ENCODE data around the gene ILF3. TPM values are rescaled to one million over a fixed set of nuclear protein-coding genes. Genes with fewer than 3 reads are reported as not detected.

ILF3 gene
- total RNA-seq, 1 experiment from 2014 or later: 430 TPM

GRCh38 chr19:10611907-10612306 lies 42.2 kb upstream of the ILF3 start:
- peaks cover 9 to 21% of the 10 kb centered on the region in 2 experiments for H3K4me1 ChIP-seq (ENCODE audit: control insufficient read depth in 1 of 2, insufficient read depth in 2 of 2, low read length in 2 of 2)
- no peaks in the 10 kb centered on the region for H3K9me3 ChIP-seq (ENCODE audit: control insufficient read depth in 1 of 2, insufficient read depth in 1 of 2, low read depth in 1 of 2, low read length in 2 of 2)
- BruUV-seq (replicated peaks): no TSS peak
- no peaks in the 10 kb centered on the region for H4K20me1 ChIP-seq (ENCODE audit: insufficient read depth)
- H3K4me3 ChIP-seq (replicated peaks in 1 of 2; ENCODE audit: low read depth in 1 of 2, low read length in 2 of 2): no peak overlapping the region
- no peaks in the 10 kb centered on the region for H3K79me2 ChIP-seq (ENCODE audit: insufficient read depth, low read length)
- no peak overlapping the region for H3K9ac ChIP-seq (ENCODE audit: low read length)
- H3K4me2 ChIP-seq (ENCODE audit: low read length): no peak overlapping the region
- H3K27me3 ChIP-seq (ENCODE audit: insufficient read depth, low read length): no peaks in the 10 kb centered on the region
- no peak overlapping the region for H2AFZ ChIP-seq (ENCODE audit: low read depth, low read length, poor library complexity, severe bottlenecking)
- no peak for DNase-seq (ENCODE audit: low read depth, low spot score)
- POLR2A ChIA-PET: no interaction called here
- no peak for ATAC-seq
- intact Hi-C loops (cut with micrococcal nuclease): no loop called here
- H3K9me2 ChIP-seq (ENCODE audit: insufficient read depth): no peaks in the 10 kb centered on the region
- CTCF ChIA-PET: no interaction called here
- no peak overlapping the region for H3K27ac ChIP-seq (ENCODE audit: low read depth, low read length)
- no peaks in the 10 kb centered on the region for H3K36me3 ChIP-seq (ENCODE audit: control insufficient read depth in 1 of 2, insufficient read depth in 2 of 2, low read length in 2 of 2)
- TF ChIP-seq ZFX (IDR thresholded peaks at IDR 0.05) (no peak), EZH2phosphoT487 (IDR thresholded peaks at IDR 0.05; ENCODE audit: borderline replicate concordance) (no peak), POLR2A (IDR thresholded peaks at IDR 0.05; ENCODE audit: borderline replicate concordance, extremely low read depth, insufficient read depth, insufficient read length) (no peak), CBX3 (IDR thresholded peaks at IDR 0.05; ENCODE audit: low read depth) (no peak), CEBPB (IDR thresholded peaks at IDR 0.05; ENCODE audit: low read depth) (no peak), POLR2AphosphoS5 (IDR thresholded peaks at IDR 0.05; ENCODE audit: low read depth, low read length) (no peak), SP1 (IDR thresholded peaks at IDR 0.05; ENCODE audit: low read depth) (no peak), JUND (IDR thresholded peaks at IDR 0.05) (no peak), SRF (IDR thresholded peaks at IDR 0.05; ENCODE audit: low read depth) (no peak), EGR1 (IDR thresholded peaks at IDR 0.05; ENCODE audit: low read depth) (no peak), RAD21 (IDR thresholded peaks at IDR 0.05; ENCODE audit: low read depth) (no peak), FOSL1 (IDR thresholded peaks at IDR 0.05; ENCODE audit: low read depth) (no peak)
- TF ChIP-seq, protein P1, sequence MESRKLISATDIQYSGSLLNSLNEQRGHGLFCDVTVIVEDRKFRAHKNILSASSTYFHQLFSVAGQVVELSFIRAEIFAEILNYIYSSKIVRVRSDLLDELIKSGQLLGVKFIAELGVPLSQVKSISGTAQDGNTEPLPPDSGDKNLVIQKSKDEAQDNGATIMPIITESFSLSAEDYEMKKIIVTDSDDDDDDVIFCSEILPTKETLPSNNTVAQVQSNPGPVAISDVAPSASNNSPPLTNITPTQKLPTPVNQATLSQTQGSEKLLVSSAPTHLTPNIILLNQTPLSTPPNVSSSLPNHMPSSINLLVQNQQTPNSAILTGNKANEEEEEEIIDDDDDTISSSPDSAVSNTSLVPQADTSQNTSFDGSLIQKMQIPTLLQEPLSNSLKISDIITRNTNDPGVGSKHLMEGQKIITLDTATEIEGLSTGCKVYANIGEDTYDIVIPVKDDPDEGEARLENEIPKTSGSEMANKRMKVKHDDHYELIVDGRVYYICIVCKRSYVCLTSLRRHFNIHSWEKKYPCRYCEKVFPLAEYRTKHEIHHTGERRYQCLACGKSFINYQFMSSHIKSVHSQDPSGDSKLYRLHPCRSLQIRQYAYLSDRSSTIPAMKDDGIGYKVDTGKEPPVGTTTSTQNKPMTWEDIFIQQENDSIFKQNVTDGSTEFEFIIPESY (IDR thresholded peaks at IDR 0.05; ENCODE audit: extremely low read depth, insufficient replicate concordance, low read length): no peak
- TF ChIP-seq, protein P2, sequence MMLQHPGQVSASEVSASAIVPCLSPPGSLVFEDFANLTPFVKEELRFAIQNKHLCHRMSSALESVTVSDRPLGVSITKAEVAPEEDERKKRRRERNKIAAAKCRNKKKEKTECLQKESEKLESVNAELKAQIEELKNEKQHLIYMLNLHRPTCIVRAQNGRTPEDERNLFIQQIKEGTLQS (IDR thresholded peaks at IDR 0.05): no peak
- TF ChIP-seq, protein P3, sequence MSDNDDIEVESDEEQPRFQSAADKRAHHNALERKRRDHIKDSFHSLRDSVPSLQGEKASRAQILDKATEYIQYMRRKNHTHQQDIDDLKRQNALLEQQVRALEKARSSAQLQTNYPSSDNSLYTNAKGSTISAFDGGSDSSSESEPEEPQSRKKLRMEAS (IDR thresholded peaks at IDR 0.05): no peak
- TF ChIP-seq, protein P4, sequence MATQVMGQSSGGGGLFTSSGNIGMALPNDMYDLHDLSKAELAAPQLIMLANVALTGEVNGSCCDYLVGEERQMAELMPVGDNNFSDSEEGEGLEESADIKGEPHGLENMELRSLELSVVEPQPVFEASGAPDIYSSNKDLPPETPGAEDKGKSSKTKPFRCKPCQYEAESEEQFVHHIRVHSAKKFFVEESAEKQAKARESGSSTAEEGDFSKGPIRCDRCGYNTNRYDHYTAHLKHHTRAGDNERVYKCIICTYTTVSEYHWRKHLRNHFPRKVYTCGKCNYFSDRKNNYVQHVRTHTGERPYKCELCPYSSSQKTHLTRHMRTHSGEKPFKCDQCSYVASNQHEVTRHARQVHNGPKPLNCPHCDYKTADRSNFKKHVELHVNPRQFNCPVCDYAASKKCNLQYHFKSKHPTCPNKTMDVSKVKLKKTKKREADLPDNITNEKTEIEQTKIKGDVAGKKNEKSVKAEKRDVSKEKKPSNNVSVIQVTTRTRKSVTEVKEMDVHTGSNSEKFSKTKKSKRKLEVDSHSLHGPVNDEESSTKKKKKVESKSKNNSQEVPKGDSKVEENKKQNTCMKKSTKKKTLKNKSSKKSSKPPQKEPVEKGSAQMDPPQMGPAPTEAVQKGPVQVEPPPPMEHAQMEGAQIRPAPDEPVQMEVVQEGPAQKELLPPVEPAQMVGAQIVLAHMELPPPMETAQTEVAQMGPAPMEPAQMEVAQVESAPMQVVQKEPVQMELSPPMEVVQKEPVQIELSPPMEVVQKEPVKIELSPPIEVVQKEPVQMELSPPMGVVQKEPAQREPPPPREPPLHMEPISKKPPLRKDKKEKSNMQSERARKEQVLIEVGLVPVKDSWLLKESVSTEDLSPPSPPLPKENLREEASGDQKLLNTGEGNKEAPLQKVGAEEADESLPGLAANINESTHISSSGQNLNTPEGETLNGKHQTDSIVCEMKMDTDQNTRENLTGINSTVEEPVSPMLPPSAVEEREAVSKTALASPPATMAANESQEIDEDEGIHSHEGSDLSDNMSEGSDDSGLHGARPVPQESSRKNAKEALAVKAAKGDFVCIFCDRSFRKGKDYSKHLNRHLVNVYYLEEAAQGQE (IDR thresholded peaks at IDR 0.05; ENCODE audit: low read depth): no peak
- RAD21 ChIA-PET (ENCODE audit: low non-redundant PET in 1 of 2, low total read pairs in 2 of 2, uncharacterized antibody in 2 of 2, unreplicated experiment in 2 of 2): no interaction called here
